GM18519 (cell line): ENCODE measurements around the gene CILP2.

Experiments
- ATAC-seq: cut with Tn5 transposase; IDR thresholded peaks from one replicate; pipeline ENCODE4 v1.9.1; 2021; ENCODE audit warnings: mild to moderate bottlenecking, moderate library complexity; ENCODE audit not compliant: unreplicated experiment, low FRiP score

Gene CILP2

DNA sequence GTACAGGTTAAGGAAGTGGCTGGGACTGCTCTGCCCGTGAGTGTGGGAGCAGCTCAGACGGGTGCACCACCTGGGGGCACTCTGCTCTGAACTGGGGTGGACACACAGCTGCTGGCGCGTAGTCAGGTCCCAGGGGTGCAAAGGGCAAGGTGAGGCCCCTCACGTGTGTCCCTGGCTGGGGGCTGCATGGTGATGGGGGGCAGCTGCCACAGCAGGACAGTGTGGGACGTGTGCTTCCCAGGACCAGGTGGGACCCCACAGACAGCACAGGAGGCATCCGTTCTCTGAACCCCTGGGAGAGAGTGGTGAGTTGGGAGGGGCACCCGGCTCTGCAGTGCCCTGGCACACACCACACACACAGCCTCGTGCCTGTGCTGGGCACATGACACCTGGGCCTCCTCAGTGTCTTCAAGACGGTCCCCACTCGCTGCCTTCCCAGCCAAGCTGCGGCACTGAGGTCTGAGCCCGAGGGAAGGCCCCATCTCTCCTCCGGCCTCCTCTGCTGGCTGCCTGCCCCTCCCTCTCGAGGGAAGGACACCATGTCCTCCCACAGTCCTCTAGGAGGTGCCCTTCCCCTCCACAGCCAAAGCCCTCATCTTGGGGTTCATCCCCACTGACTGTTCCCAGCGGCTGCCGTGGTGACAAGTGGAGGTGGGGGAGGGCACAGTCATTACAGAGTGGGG lies 24.7 kb downstream of the CILP2 start:
- no peak for ATAC-seq

- no peak for ATAC-seq
Measured at GRCh38 chr19:19563348-19563848, 25.3 kb downstream of the CILP2 start.

DNA sequence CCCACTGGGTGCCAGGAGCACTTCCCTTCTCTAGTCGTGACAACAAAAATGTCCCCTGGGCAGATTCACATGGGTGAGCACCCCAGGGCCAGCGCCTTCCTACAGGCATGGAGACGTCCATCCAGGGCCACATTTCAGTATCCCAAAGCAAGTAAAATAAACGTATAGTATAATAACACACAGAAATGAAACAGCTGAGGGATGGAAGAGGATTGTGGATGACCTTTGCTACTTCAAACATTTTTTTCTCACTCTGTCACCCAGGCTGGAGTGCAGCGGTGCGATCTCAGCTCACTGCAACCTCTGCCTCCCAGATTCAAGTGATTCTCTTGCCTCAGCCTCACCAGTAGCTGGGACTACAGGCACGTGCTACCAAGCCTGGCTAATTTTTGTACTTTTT lies 28.2 kb downstream of the CILP2 start:
- no peak for ATAC-seq

DNA sequence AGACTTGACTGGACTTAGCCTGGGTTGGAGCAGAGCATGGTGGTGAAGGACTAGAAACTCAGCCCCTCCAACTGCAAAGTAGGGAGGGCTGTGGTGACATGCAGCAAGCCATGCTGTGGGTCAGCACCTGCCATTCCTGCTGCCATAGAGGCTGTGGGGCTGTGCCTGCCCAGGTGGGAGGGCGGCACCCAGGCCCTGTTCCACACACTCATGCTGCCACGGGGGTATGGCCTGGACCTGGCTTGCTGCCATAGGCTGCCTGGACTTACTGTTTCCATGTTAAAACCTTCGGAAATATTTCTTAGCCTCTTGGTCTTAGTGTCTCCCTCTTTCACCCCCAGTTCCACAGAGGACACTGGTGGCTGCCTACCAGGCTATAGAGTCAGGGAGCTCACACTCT lies 29.3 kb downstream of the CILP2 start:
- ATAC-seq, result no peak

DNA sequence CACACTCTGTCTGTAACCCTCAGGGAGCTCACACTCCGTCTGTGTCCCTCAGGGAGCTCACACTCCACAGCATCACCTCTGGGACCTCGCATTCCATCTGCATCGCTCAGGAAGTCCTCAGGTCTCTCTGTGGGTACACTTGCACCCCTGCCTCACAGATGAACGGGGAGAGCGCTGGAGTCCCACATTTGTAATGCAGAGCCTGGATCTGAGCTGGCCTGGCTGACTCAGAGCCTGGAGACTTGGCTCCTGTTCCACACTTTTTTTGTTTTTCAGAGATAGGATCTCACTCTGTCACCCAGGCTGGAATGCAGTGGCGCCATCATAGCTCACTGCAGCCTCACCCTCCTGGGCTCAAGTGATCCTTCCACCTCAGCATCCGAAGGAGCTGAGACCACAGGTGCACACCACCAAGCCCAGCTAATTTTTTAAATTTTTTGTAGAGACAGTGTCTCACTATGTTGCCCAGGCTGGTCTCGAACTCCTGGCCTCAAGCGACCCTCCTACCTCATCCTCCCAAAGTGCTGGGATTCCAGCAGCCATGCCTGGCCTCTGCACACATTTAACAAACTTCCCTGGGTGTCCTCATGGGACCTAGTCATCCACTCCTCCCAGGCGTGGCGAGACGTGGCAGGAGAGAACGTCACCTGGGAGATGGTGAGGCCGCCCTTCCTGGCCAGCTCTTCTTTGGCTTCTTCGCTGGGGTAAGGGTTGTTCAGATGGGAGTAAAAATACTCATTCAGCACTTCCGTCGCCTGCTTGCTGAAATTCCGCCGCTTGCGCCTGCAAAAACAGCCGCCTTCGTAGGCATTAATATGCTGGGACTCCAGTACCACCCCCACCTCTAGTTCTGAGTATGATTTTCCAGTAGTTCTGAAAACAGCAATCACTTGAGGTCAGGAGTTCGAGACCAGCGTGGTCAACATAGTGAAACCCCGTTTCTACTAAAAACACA lies 31.0 kb downstream of the CILP2 start:
- no peak for ATAC-seq

GRCh38 chr19:19570571-19570970 lies 32.5 kb downstream of the CILP2 start:
- ATAC-seq, result no peak

DNA sequence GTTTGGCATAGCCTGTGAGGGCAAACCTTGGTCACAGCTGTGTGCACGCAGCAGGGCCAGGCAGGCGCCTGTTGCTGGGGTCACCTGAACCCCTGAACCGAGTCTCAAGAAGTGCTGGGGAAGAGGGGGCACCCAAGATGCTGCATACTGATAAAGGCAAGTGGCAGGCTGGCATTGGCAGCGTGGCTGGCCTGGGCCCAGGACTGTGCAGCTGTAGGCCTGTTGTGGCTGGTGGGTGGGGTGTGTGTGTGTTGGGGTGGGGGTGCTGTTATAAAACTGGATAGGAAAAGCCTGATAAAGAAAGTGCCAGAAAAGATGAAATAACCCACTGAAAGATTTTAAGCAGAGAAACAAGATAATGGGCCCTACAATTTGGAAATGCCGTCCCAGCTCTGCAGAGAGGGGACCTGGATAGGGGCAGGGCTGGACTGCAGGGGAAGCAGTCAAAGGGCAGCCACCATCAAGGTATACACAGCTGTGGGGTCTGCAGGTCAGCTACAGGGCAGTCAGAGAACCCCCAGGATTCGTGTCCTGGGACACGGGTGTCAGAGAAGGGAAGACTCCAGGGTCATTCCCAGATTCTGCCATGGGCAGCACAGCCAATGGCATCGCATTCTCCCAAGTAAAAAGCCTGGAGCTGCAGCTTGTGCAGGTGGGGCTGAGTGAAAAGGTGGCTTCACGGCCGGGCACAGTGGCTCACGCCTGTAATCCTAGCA lies 33.2 kb downstream of the CILP2 start:
- ATAC-seq, result no peak

- ATAC-seq, result no peak
Measured at GRCh38 chr19:19575411-19575810, 37.3 kb downstream of the CILP2 start.

DNA sequence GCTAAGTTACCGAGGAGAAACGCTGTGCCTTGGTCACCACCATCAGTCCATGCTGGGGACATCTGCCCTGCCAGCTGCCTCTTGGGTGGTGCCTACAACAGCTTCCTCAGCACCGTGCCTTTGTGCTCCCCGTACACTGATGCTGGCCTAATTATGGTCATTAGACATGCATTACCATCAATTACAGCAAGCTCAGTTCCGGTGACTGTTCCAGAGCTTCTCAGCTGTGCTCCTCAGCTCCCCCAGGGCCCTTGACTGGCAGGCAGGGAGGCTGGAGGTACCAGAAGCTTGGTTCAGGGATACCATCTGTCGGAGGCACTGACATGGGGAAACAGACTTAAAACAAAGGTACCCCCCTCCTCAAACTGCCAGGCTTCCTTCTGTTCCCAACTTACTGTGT lies 40.2 kb downstream of the CILP2 start:
- no peak for ATAC-seq

DNA sequence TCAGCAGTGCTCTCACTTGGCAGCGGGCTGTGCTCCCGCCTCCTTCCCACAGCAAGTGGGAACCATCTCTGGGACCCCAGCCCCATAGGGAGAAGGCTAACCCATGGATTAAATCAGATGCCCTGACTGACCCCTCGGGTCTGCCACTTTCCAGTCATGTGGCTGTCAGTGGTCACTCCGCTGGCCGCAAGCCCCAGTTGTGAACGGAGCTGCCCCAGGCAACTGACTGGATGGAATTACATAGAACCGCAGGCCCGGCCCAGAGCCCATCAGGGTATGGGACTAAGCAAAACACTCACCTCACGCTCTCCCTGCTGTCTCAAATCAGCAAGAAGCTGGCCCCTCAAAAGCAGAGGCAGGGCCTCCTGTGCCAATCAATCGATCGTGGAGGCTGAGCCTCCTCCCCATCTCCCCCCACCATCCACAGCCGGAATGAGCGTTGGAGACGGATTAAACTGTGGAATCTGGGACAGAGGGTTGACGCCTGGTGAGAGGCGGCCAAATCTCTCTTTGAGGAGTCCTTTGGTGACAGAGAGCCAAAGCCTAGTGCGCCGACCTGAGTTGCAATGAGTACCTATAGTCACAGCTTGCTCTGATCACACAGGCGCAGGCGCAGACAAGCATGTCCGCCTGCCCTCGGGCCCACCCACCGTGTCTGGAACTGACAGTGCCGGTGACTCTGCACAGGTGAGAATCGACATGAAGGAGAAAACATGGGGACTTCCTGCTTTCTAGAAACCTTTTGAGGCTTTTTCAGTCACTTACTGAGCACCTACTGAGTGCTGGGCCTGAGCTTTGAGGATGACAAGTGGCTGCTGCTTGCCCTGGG lies 41.7 kb downstream of the CILP2 start:
- no peak for ATAC-seq

GRCh38 chr19:19580418-19580817 lies 42.4 kb downstream of the CILP2 start:
- no peak for ATAC-seq

GRCh38 chr19:19581391-19581790 lies 43.3 kb downstream of the CILP2 start:
- no peak for ATAC-seq

DNA sequence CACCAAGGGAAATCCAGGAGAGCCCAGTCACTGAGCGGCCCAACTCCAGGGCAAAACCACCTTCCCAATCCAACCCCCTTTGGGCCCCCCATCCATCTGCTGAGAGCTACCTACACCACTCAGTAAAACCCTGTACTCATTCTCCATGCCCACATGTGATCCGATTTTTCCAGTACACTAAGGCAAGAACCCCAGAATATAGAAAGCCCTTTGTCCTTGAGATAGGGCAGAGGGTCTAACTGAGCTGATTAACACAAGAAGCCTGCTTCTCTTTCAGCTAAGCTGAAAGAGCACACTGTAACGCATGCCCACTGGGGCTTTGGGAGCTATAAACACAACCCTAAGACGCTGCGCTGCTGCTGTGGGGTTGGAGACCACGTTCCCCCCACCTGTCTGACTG lies 44.4 kb downstream of the CILP2 start:
- no peak for ATAC-seq

DNA sequence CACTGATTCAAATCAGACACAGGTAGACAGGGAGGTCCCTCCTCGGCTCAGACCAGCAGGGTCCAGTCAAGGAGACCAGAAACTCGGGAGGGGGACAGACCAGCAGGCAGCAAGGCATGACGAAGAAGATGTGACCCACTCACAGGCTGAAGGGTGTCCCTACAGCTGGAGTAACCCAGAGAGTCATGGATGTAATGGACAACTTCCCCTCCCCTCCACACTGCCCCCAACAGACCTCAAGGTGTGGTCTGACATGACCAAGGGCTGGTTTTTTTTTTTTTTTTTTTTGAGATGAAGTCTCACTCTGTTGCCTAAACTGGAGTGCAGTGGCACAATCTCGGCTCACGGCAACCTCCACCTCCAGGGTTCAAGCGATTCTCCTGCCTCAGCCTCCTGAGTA lies 46.3 kb downstream of the CILP2 start:
- ATAC-seq, result no peak

- no peak for ATAC-seq
Measured at GRCh38 chr19:19587771-19588170, 49.7 kb downstream of the CILP2 start.

- ATAC-seq, result no peak
Measured at GRCh38 chr19:19588546-19588945, 50.5 kb downstream of the CILP2 start.

- peak; percentile 58 for ATAC-seq
Measured at GRCh38 chr19:19591133-19591825, 53.2 kb downstream of the CILP2 start.

DNA sequence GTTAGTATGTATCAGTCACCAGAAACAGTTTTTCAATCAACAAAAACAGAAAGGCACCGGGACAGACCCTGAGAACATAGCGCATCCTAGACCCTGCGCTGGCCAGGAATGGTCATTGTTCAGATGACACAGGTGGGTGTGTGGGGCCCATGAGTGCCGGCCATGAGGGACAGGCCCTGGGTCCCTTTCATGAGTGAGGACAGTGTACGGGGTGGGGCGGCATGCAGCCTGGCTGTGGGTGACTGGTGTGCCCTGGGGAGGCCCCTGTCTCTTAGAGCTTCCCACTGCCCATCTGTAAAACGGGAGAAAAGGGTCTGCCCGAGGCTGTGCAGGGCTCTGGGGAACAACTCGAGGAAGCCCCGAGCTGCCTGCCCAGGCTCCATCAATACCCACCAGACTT lies 54.6 kb downstream of the CILP2 start:
- ATAC-seq, result no peak

DNA sequence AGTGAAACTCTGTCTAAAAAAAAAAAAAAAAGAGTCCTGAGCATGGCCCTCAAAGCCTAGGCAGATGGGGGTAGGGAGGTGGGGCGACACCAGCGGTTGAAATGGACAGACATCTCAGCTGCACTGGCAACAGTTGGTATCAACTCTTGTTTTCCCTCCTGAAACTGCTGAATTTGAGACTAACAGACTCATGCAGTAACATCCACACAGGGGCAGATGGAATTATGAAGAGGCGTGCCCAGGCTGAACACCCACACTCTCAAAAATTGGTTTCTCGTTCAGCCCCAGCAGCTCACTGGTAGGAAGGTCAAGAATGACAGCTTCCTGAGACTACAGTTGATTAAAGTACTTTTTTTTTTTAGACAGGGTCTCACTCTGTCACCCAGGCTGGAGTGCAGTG lies 56.3 kb downstream of the CILP2 start:
- no peak for ATAC-seq
